ENCODE data around the gene ASPN. TPM values are rescaled to one million over a fixed set of nuclear protein-coding genes. Genes with fewer than 3 reads are reported as not detected.

The ASPN gene
- total RNA-seq, 1 donor, result 65.8 TPM

DNA sequence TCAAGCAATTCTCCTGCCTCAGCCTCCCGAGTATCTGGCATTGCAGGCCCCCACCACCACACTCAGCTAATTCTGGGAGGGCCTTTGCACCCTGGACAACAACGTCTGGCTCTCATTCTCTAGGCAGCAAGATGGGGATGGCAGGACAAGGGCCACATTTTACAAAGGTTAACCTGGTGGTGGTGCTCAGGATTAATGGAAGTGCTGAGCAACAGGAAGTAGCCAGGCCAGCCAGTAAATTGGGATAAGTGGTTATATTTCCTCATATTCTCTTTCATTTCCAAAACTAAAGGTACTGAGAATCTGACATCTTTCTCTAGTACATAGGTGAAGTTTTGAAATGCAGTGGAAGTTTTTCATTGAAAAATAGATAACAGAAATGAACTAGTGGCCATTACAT lies 24.7 kb upstream of the ASPN start:
- DNase-seq (ENCODE audit: low read depth), result peak; percentile 33

GRCh38 chr9:92506184-92506857 lies 24.0 kb upstream of the ASPN start:
- H3K4me3 ChIP-seq (ENCODE audit: low read depth, low read length), result peak overlapping the region; percentile 15
- peak; percentile 100 for DNase-seq (ENCODE audit: low read depth)
- TF ChIP-seq, protein P1, sequence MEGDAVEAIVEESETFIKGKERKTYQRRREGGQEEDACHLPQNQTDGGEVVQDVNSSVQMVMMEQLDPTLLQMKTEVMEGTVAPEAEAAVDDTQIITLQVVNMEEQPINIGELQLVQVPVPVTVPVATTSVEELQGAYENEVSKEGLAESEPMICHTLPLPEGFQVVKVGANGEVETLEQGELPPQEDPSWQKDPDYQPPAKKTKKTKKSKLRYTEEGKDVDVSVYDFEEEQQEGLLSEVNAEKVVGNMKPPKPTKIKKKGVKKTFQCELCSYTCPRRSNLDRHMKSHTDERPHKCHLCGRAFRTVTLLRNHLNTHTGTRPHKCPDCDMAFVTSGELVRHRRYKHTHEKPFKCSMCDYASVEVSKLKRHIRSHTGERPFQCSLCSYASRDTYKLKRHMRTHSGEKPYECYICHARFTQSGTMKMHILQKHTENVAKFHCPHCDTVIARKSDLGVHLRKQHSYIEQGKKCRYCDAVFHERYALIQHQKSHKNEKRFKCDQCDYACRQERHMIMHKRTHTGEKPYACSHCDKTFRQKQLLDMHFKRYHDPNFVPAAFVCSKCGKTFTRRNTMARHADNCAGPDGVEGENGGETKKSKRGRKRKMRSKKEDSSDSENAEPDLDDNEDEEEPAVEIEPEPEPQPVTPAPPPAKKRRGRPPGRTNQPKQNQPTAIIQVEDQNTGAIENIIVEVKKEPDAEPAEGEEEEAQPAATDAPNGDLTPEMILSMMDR (IDR thresholded peaks at IDR 0.05; ENCODE audit: insufficient read depth, low read length), result no peak

More for the DNA sequence above, 24.7 kb upstream of the ASPN start:
- no peak overlapping the region for H3K4me3 ChIP-seq (ENCODE audit: low read depth, low read length)
- TF ChIP-seq, protein P1 (IDR thresholded peaks at IDR 0.05; ENCODE audit: insufficient read depth, low read length), result no peak

DNA sequence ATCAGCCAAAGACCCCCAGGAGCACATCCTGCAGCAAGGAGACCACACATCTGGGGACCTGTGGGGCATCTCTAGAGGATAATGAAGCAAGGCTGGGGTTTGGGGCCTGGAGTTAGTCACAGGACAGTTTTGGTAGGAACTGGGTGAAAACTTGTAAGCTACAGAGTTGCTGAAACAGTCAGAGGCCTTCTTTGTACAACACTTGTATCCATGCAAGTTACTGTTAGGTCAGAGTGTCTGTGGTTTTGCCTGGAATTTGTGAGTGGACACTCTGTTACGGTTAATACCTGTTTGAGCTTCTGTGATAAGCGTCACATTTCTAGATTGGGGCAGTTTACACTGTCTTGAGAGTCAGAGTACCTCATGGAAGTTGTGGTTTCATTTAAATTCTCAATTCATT lies 22.6 kb upstream of the ASPN start:
- peak; percentile 40 for DNase-seq (ENCODE audit: low read depth)
- TF ChIP-seq, protein P1 (IDR thresholded peaks at IDR 0.05; ENCODE audit: insufficient read depth, low read length), result no peak
- H3K4me3 ChIP-seq (ENCODE audit: low read depth, low read length), result no peak overlapping the region

GRCh38 chr9:92503156-92503555 lies 20.9 kb upstream of the ASPN start:
- H3K4me3 ChIP-seq (ENCODE audit: low read depth, low read length), result no peak overlapping the region
- TF ChIP-seq, protein P1 (IDR thresholded peaks at IDR 0.05; ENCODE audit: insufficient read depth, low read length), result no peak
- DNase-seq (ENCODE audit: low read depth), result no peak

GRCh38 chr9:92501671-92502393 lies 19.5 kb upstream of the ASPN start:
- no peak overlapping the region for H3K4me3 ChIP-seq (ENCODE audit: low read depth, low read length)
- TF ChIP-seq, protein P1 (IDR thresholded peaks at IDR 0.05; ENCODE audit: insufficient read depth, low read length), result peak; percentile 48
- DNase-seq (ENCODE audit: low read depth), result peak; percentile 92

DNA sequence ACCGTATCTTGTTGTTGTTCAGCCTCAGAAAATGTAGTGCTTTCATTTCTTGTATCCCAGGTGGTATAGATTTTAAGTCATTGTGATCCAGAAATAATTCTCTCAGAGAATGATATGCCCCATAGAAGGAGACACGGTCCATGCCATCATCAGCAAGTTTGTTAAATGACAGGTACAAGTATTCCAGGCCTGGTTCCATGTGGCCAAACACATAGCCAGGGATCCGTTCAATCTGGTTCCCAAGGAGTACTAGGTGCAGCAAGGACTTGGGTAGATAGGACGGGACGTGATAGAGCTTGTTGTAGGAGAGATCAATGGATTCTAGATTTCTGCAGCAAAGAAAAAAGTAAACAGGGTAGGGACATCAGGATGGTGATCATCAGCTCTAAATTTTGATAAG lies 18.4 kb upstream of the ASPN start:
- DNase-seq (ENCODE audit: low read depth), result no peak
- TF ChIP-seq, protein P1 (IDR thresholded peaks at IDR 0.05; ENCODE audit: insufficient read depth, low read length), result no peak

More for the DNA sequence above, 18.4 kb upstream of the ASPN start:
- no peak overlapping the region for H3K4me3 ChIP-seq (ENCODE audit: low read depth, low read length)

Measured in fibroblast of the aortic adventitia (primary cell).